Dermis microvascular lymphatic vessel endothelial cell (primary cell): Measurements from ENCODE around the gene CCDC150. TPM values are rescaled to one million over a fixed set of nuclear protein-coding genes. Genes with fewer than 3 reads are reported as not detected.
"Not testable (repeated sequence)": the region's sequence is repeated elsewhere in the genome, so short reads cannot be mapped to it uniquely, and the experiment has no call there.

ENCODE experiments used
- DNase-seq, 2 donors: peaks; one replicate each; pipeline versions ENCODE4 v3.0.0 to v3.0.0-alpha.2; 2010; ENCODE audit warnings: low read depth in 2 of 2
- total RNA-seq: library from RNA; depleted of rRNA; stranded (reverse); fragments of >200 nt; gene quantifications from 2 replicates; pipeline ENCODE4 v1.2.1, GENCODE V29; 2014

Gene CCDC150
- total RNA-seq, 1 donor from 2014 or later = 5.5 TPM

- DNase-seq = no peak
Measured at GRCh38 chr2:196711625-196712024, 72.1 kb downstream of the CCDC150 start.

GRCh38 chr2:196712867-196713266 lies 73.4 kb downstream of the CCDC150 start:
- no peak for DNase-seq

GRCh38 chr2:196718419-196719109 lies 79.0 kb downstream of the CCDC150 start:
- no peak for DNase-seq

GRCh38 chr2:196719110-196719872 lies 79.8 kb downstream of the CCDC150 start:
- no peak for DNase-seq

GRCh38 chr2:196723571-196723970 lies 84.1 kb downstream of the CCDC150 start:
- DNase-seq = no peak

GRCh38 chr2:196725218-196725617 lies 85.7 kb downstream of the CCDC150 start:
- DNase-seq = no peak

GRCh38 chr2:196725882-196726281 lies 86.4 kb downstream of the CCDC150 start:
- DNase-seq = no peak

GRCh38 chr2:196729418-196729817 lies 89.9 kb downstream of the CCDC150 start:
- no peak for DNase-seq

GRCh38 chr2:196736646-196737045 lies 97.1 kb downstream of the CCDC150 start:
- DNase-seq = not testable (repeated sequence)

- DNase-seq = no peak
Measured at GRCh38 chr2:196737046-196737445, 97.5 kb downstream of the CCDC150 start.

GRCh38 chr2:196739031-196739430 lies 99.5 kb downstream of the CCDC150 start:
- DNase-seq = no peak

- DNase-seq = no peak
Measured at GRCh38 chr2:196742216-196742615, 102.7 kb downstream of the CCDC150 start.

GRCh38 chr2:196742685-196743084 lies 103.2 kb downstream of the CCDC150 start:
- no peak for DNase-seq

- DNase-seq = no peak
Measured at GRCh38 chr2:196743165-196743564, 103.7 kb downstream of the CCDC150 start.

GRCh38 chr2:196745711-196746110 lies 106.2 kb downstream of the CCDC150 start:
- DNase-seq = no peak

GRCh38 chr2:196747400-196747799 lies 107.9 kb downstream of the CCDC150 start:
- DNase-seq = no peak

GRCh38 chr2:196748123-196748522 lies 108.6 kb downstream of the CCDC150 start:
- no peak for DNase-seq

GRCh38 chr2:196750291-196750923 lies 110.9 kb downstream of the CCDC150 start:
- DNase-seq = no peak

GRCh38 chr2:196750977-196751631 lies 111.6 kb downstream of the CCDC150 start:
- DNase-seq = peak in 1 of 2 donors; percentile 68

- DNase-seq = peak; percentile 27 to 38
Measured at GRCh38 chr2:196758474-196759377, 119.2 kb downstream of the CCDC150 start.

GRCh38 chr2:196759378-196759706 lies 119.8 kb downstream of the CCDC150 start:
- no peak for DNase-seq
